Measurements from ENCODE around the gene STK4. TPM values are rescaled to one million over a fixed set of nuclear protein-coding genes. Genes with fewer than 3 reads are reported as not detected.

STK4 gene
- total and polyA plus RNA-seq, 2 of the 8 experiments (the other 6 are each of a cell fraction or from before 2014, with no cell fraction given): 12.0 to 34.3 TPM

DNA sequence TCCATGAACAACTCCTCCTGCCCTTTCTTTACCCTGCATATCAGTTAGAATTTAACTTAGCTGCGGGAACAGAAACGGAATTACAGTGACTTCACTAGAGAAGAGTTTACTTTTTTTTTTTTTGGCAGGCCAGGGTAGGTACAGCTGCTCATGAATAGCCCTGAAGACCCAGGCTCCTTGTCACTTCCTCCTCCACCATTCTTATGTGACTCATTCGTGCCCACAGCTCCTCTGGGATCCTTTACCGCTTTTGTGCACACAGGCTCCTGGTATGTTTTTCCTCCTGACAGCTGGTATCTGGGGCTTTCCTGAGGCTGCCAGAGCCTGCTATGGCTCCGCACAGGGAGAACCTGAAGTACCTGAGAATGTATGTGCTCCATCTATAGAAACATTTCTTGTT, 138.5 kb downstream of the STK4 start:
- Histone ChIP-seq H2BK15ac (ENCODE audit: low read length) (no peak overlapping the region), H3K27me3 (replicated peaks in 1 of 4; ENCODE audit: control insufficient read depth in 3 of 4, extremely low read depth in 1 of 4, insufficient read depth in 3 of 4, low read length in 3 of 4) (peaks cover 0 to 18% (median 12%) of the 10 kb centered on the region in 4 experiments; a peak in 4 of 7 replicates), H3K14ac (ENCODE audit: insufficient read length) (no peak overlapping the region), H3K79me2 (ENCODE audit: control insufficient read depth in 1 of 2, insufficient read depth in 2 of 2, low read length in 2 of 2) (no peaks in the 10 kb centered on the region), H3K4me1 (replicated peaks in 1 of 4; ENCODE audit: control insufficient read depth in 3 of 4, insufficient read depth in 4 of 4, low read length in 3 of 4) (peaks cover 0 to 6% (median 3%) of the 10 kb centered on the region in 4 experiments; a peak in 2 of 7 replicates), H3K4ac (replicated peaks; ENCODE audit: insufficient read length, low read depth, low read length) (no peak overlapping the region), H3K27ac (ENCODE audit: low read depth, low read length) (no peak overlapping the region), H2AK5ac (ENCODE audit: low read depth, low read length) (no peak overlapping the region), H3K9me3 (ENCODE audit: insufficient read depth in 2 of 2, low read depth in 1 of 2, low read length in 1 of 2) (no peaks in the 10 kb centered on the region; a peak in 1 of 4 replicates), H3K23ac (ENCODE audit: insufficient read length) (no peak overlapping the region), H4K8ac (ENCODE audit: extremely low read depth, insufficient read depth, low read length) (no peak overlapping the region), H3K36me3 (ENCODE audit: control insufficient read depth in 2 of 4, insufficient read depth in 4 of 4, low read length in 3 of 4) (no peaks in the 10 kb centered on the region), H2BK12ac (ENCODE audit: low read depth, low read length) (no peak overlapping the region), H3K18ac (ENCODE audit: extremely low read depth, low read length) (no peak overlapping the region), H3K4me3 (ENCODE audit: extremely low read depth in 1 of 4, insufficient read depth in 2 of 4, low read depth in 3 of 4, low read length in 4 of 4) (no peak overlapping the region), H3K9ac (replicated peaks in 1 of 4; ENCODE audit: extremely low read depth in 1 of 4, low read depth in 3 of 4, low read length in 3 of 4) (no peak overlapping the region), H3K79me1 (ENCODE audit: low read depth, low read length) (no peaks in the 10 kb centered on the region), H2BK5ac (ENCODE audit: low read depth, low read length) (no peak overlapping the region), H2AFZ (ENCODE audit: low read length) (no peak overlapping the region), H4K5ac (ENCODE audit: insufficient read length, low read depth, low read length) (no peak overlapping the region), H3K4me2 (ENCODE audit: insufficient read depth in 1 of 2, low read depth in 2 of 2, low read length in 2 of 2) (no peak overlapping the region), H4K91ac (replicated peaks; ENCODE audit: insufficient read length, low read length) (no peak overlapping the region), H3K56ac (replicated peaks; ENCODE audit: insufficient read length, low read depth, low read length) (no peak overlapping the region), H4K20me1 (replicated peaks in 1 of 2; ENCODE audit: control insufficient read depth in 1 of 2, insufficient read depth in 2 of 2, low read length in 2 of 2) (no peaks in the 10 kb centered on the region), H2BK20ac (ENCODE audit: low read length) (no peak overlapping the region), H3K23me2 (ENCODE audit: low read depth, low read length) (no peaks in the 10 kb centered on the region; the same call in 1 of the 2 replicates), H2BK120ac (replicated peaks; ENCODE audit: low read depth, low read length) (no peak overlapping the region)
- DNase-seq (ENCODE audit: low read depth in 1 of 2, low spot score in 2 of 2) (no peak), FAIRE-seq (no peak)
- ChIA-PET POLR2A (ENCODE audit: partially characterized antibody) (interaction anchor here (0.6 to 1.5 kb wide), 2 partner anchors 10 to 32 kb away, joined by 3 to 7 read pairs; partner anchors contain the start of gene WFDC5), CTCF (ENCODE audit: partially characterized antibody) (interaction anchor here (0.6 to 17.6 kb wide), 4 partner anchors 8 to 130 kb away, joined by 3 to 233 read pairs (median 114); partner anchors contain the start of gene KCNS1)
- TF ChIP-seq TAF7 (optimal IDR thresholded peaks at IDR 0.05; ENCODE audit: borderline replicate concordance, low read depth, low read length) (no peak), CHD2 (IDR thresholded peaks at IDR 0.05; ENCODE audit: low read length) (no peak), SP1 (IDR thresholded peaks at IDR 0.05; ENCODE audit: low read depth, low read length) (no peak), RFX5 (IDR thresholded peaks at IDR 0.05; ENCODE audit: borderline replicate concordance, low read depth, low read length) (no peak), HDAC6 (IDR thresholded peaks at IDR 0.05; ENCODE audit: low read depth, low read length) (no peak), SIRT6 (IDR thresholded peaks at IDR 0.05; ENCODE audit: low read length) (no peak), NRF1 (IDR thresholded peaks at IDR 0.05; ENCODE audit: low read depth, low read length) (no peak), SP2 (IDR thresholded peaks at IDR 0.05; ENCODE audit: low read length) (no peak), KDM4A (IDR thresholded peaks at IDR 0.05; ENCODE audit: low read depth, low read length, severe bottlenecking) (no peak), POLR2A (IDR thresholded peaks at IDR 0.05; ENCODE audit: control extremely low read depth in 1 of 2, low read depth in 2 of 2, low read length in 2 of 2) (no peak)
- TF ChIP-seq, protein P1, sequence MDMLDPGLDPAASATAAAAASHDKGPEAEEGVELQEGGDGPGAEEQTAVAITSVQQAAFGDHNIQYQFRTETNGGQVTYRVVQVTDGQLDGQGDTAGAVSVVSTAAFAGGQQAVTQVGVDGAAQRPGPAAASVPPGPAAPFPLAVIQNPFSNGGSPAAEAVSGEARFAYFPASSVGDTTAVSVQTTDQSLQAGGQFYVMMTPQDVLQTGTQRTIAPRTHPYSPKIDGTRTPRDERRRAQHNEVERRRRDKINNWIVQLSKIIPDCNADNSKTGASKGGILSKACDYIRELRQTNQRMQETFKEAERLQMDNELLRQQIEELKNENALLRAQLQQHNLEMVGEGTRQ (IDR thresholded peaks at IDR 0.05; ENCODE audit: low read length): no peak
- 79% methylated on average over 5 of the region's 5 CpGs; no CpG with 5 or more reads in 1 of the 2 experiments for WGBS, 2 experiments (ENCODE audit: extremely low coverage in 1 of 2, insufficient coverage in 1 of 2, insufficient read length in 1 of 2, insufficient replicate concordance in 2 of 2, low coverage in 1 of 2, low lambda C conversion rate in 2 of 2, missing lambda C conversion rate in 1 of 2)

All from H1 (cell line).